Measurements from ENCODE around the gene PERM1.
A peak's percentile ranks its signal among the peaks of the same experiment; 100 is the strongest.
"Not testable (repeated sequence)": the region's sequence is repeated elsewhere in the genome, so short reads cannot be mapped to it uniquely, and the experiment has no call there.

Gene PERM1

DNA sequence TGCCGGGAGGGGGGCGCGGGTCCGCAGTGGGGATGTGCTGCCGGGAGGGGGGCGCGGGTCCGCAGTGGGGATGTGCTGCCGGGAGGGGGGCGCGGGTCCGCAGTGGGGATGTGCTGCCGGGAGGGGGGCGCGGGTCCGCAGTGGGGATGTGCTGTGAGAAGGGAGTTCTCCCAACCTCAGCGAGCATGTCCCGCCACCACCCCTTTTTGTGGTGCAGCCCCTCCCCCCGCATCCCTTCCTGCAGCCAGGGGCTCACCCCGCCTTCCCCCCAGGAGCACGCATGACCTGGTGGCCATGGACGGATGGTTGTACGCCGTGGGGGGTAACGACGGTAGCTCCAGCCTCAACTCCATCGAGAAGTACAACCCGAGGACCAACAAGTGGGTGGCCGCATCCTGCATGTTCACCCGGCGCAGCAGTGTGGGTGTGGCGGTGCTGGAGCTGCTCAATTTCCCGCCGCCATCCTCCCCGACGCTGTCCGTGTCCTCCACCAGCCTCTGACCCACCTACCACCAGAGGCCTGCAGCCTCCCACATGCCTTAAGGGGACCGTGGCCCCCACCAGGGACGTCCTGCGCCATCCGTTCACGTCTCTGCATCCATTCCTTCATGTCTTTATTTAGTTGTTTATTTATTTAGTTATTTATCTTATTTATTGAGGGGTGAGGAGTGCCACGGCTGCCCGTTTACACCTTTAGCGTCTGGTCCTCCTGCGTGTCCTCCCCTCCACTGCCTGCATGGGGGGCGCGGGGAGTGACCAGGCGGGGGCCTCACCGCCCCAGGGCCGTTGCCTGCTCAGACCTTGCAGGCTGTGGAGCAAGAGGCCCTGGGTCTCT lies 17.0 kb downstream of the PERM1 start:
- DNase-seq (ENCODE audit: low read depth) = no peak

- no peak for DNase-seq (ENCODE audit: low read depth)
Observed at GRCh38 chr1:963746-964525, 18.0 kb downstream of the PERM1 start.

GRCh38 chr1:963301-963651 lies 18.6 kb downstream of the PERM1 start:
- DNase-seq (ENCODE audit: low read depth) = no peak

DNA sequence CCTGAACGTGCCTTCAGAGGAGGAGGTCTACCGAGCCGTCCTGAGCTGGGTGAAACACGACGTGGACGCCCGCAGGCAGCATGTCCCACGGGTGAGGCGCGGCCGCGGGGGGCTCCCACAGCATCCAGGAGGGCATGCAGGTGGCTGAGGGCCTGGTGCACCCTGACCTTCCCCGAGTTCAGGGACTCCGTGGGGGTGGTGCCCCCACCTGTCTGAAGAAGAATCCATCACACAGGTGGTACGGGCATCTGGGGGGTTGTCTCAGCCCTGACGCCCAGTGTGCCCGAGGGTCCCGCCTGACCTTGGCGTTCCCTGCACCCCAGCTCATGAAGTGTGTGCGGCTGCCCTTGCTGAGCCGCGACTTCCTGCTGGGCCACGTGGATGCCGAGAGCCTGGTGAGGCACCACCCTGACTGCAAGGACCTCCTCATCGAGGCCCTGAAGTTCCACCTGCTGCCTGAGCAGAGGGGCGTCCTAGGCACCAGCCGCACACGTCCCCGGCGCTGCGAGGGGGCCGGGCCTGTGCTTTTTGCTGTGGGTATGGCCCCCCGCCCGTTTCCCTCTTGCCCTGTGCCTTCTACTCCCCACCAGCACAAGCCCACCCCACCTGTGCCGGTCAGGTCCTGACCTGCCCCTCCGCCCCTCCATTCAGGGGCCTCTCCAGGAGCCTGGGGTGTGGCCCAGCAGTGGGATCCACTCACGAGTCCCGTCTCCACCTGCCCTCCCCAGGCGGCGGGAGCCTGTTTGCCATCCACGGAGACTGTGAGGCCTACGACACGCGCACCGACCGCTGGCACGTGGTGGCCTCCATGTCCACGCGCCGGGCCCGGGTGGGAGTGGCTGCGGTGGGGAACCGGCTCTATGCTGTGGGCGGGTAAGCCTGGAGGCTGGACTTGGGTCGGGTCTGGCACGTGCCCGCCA lies 19.3 kb downstream of the PERM1 start:
- DNase-seq (ENCODE audit: low read depth) = no peak

DNA sequence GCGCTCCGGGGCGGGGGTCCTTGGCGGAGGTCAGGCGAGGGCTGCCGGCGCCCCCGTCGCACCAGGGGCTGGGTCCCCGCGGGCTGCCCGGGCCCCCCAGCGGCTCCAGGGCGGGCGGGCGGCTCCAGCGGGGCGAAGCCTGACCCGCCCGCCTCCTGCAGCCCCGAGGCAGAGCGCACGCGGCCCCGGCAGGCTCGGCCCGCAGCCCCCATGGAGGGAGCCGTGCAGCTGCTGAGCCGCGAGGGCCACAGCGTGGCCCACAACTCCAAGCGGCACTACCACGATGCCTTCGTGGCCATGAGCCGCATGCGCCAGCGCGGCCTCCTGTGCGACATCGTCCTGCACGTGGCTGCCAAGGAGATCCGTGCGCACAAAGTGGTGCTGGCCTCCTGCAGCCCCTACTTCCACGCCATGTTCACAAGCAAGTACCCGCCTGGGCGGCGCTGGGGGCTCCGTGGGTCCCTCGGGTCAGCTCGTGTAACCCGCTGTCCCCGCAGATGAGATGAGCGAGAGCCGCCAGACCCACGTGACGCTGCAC lies 20.7 kb downstream of the PERM1 start:
- no peak for DNase-seq (ENCODE audit: low read depth)

GRCh38 chr1:960363-961131 lies 21.3 kb downstream of the PERM1 start, which contains the start of gene KLHL17:
Gene KLHL17, plus strand, starts transcription at chr1:960584. Its CDS starts 110 bp downstream, at chr1:960694.
- peak; percentile 64 for DNase-seq (ENCODE audit: low read depth)

DNA sequence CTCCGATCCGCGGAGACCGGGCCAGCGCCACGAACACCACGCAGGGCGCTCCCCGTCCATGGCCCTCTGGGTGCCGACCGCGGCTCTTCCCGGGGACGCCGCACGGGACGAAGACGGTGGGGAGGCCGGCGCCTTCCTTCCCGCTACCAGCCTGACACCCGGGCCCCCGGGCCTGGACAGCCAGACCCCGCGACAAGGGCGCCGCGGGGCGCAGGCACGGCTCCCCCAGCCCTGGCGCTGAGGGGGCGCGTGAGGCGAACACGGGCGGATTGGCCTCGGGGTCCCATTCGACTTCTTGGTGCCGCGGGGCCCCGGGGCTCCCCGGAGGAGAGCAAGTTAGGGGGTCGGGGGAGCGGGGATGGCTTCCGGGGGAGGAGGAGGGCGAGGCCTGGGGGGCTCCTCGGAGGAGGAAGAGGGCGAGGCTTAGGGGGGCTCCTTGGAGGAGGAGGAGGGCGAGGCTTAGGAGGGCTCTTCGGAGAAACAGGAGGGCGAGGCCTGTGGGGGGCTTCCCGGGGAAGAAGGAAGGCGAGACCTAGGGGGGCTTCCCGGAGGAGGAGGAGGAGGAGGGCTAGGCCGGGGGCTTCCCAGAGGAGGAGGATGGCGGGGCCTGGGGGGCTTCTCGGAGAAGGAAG lies 22.0 kb downstream of the PERM1 start:
- no peak for DNase-seq (ENCODE audit: low read depth)

DNA sequence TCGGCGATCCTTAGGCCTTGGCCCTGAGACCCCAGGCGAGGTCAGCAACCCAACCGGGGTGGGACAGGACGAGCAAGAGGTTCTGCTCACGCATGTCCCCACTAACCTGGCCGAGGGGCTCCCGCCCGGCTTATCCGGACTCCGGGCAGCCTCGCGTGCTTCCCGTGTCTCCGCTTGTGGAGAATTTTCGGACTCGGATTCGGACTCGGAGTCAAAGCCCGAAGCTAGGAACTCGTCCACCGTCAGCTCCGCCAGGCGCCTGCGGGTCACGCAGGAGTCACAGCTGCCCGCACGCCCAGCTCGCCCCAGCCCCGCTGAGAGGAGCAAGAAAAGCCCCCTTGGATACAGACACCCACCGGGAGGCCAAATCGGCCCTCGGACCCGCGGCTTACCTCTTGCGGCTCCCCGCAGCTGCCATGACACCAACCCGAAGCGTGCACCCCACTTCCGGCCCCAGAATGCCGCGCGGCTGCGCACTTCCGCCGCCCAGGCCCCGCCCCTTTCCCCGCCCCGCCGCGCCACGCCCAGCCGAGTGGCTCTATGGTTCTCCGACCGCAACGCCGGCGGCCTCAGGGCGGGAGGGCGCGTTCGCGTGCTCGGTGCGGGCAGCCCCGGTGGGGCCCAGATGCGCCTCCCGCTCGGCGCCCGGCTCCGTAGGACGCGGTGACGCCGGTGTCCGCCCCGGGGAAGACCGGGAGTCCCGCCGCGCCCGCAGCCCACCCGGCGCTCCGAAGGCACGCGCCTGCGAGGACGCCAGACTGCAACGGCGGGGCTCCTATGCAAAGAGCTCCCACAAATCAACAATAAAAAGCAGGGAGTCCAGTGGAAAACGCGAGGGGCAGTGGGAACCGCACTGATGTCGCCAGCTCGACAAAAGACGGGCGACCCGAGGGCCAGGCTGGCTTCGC lies 22.8 kb downstream of the PERM1 start, which contains the start of gene NOC2L:
Gene NOC2L (minus strand): TSS at position 434 of the 908 bp plus-strand sequence. CDS start 16 bp downstream, at position 418.
- peak; percentile 97 for DNase-seq (ENCODE audit: low read depth)

GRCh38 chr1:956636-957035 lies 25.3 kb downstream of the PERM1 start:
- no peak for DNase-seq (ENCODE audit: low read depth)

- no peak for DNase-seq (ENCODE audit: low read depth)
Observed at GRCh38 chr1:955474-955873, 26.4 kb downstream of the PERM1 start.

GRCh38 chr1:954927-955326 lies 27.0 kb downstream of the PERM1 start:
- DNase-seq (ENCODE audit: low read depth) = no peak

GRCh38 chr1:953524-954320 lies 28.2 kb downstream of the PERM1 start:
- DNase-seq (ENCODE audit: low read depth) = no peak

DNA sequence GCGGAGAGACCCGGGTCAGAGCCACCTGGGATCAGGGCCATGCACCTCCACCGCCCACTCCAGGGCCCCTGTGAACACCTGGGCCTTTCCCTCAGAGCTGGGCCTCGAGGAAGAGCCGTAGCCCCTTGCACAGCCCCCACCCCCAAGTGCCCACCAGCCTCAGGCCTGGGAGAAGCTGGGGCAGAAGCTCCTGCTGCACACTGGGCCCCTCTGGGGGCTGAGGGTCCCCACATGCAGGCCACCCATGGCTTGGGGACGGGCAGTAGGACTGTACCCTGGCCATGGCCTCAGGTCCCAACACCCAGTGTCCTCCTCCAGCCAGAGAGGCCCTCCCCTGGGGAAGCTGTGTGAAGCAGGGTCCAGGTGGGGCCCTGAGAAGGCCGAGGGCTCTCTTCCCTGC lies 29.3 kb downstream of the PERM1 start:
- DNase-seq (ENCODE audit: low read depth) = no peak

- no peak for DNase-seq (ENCODE audit: low read depth)
Observed at GRCh38 chr1:952201-952600, 29.7 kb downstream of the PERM1 start.

DNA sequence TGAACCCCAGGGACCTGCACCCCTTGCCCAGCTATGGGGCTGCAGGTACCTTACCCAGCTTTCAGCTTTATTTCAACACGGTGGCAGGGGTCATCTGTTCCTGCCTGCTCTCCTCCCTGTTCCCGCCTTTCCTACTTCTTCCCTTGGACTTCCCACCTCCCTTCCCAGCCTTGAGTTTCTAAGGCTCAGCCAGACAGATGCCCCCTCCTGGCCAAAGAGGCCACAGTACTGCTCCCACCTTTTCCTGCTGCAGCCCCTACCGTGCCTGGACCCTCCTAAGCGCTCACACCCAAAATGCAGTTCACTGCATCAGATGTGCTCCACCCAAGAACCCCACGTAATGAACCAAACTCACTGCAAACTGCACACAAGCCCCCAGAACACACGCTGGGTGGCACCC lies 30.5 kb downstream of the PERM1 start:
- DNase-seq (ENCODE audit: low read depth) = no peak

- DNase-seq (ENCODE audit: low read depth) = no peak
Observed at GRCh38 chr1:950881-951280, 31.0 kb downstream of the PERM1 start.

DNA sequence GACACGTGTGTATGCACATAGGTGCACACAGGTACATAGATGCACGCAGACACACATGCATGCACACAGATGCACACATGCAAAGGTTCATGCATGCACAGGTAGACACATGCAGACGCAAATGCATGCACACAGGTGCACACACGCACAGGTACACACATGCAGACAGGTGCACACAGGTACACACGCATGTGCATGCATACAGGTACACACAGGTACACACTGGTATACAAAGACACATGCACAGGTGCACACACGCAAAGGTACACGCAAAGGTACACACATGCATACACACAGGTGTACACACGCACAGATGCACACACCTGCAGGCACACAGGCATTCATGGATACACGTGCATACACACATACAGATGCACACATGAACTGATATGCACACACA lies 31.6 kb downstream of the PERM1 start:
- DNase-seq (ENCODE audit: low read depth) = no peak

GRCh38 chr1:947958-948357 lies 33.9 kb downstream of the PERM1 start:
- no peak for DNase-seq (ENCODE audit: low read depth)

DNA sequence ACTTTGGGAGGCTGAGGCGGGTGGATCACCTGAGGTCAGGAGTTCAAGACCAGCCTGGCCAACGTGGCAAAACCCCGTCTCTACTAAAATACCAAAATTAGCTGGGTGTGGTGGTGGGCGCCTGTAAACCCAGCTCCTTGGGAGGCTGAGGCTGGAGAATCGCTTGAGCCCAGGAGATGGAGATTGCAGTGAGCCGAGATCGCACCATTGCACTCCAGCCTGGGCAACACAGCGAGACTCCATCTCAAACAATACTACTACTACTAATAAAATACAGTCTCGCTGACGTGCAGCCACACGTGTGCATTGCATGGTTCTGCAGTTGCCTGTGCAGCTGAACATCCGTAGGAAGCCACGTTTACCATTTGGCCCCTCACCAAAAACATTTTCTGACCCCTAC lies 35.1 kb downstream of the PERM1 start:
- not testable (repeated sequence) for DNase-seq (ENCODE audit: low read depth)

Data from stimulated activated CD8-positive, alpha-beta memory T cell treated with anti-CD3 and anti-CD28 coated beads, Interleukin-12 subunit alpha, Interleukin-12 subunit beta, amount 100 ng/mL, for 4 hours (primary cell).